K562 (cell line): ENCODE measurements around the gene HIRIP3. TPM values are rescaled to one million over a fixed set of nuclear protein-coding genes. Genes with fewer than 3 reads are reported as not detected.

Source experiments
- ATAC-seq: fragments of 200-7000 bp; cut with Tn5 transposase; 3 replicates; pipeline ENCODE4 v1.9.1; 2020; ENCODE audit warnings: moderate library complexity
- BruUV-seq: library from RNA; stranded (reverse); fragments of 400-500 nt; replicated peaks from 2 replicates; lab custom pipeline; 2021; lab: Mats Ljungman, UMichigan
- CTCF ChIA-PET: fragments of 300-600 bp; formaldehyde crosslinking; extraction: SDS; loops from one replicate; lab custom pipeline; 2021; ENCODE audit warnings: low intra/inter-chr PET ratio; lab: Yijun Ruan, JAX
- POLR2A ChIA-PET: fragments of 300-600, 350-650 bp; sonication (Branson Sonifier 250); formaldehyde crosslinking; extraction: SDS; loops from one replicate; lab custom pipeline; 2021; ENCODE audit warnings: antibody characterized with exemption, inconsistent platforms; lab: Yijun Ruan, JAX
- DNase-seq, 4 experiments: peaks; one replicate each; pipeline versions ENCODE4 v3.0.0 to v3.0.0-alpha.2; 2011 to 2018; ENCODE audit warnings: low spot score in 3 of 4, mixed read lengths in 3 of 4; ENCODE audit errors: extremely low read depth in 1 of 4
- FAIRE-seq: peaks from 2 replicates; lab custom pipeline; 2011; peaks lifted over from hg19 to GRCh38; lab: Jason Lieb, UNC
- H2AFZ ChIP-seq: 2 replicates; pipeline ENCODE4 v1.6.0; 2011; ENCODE audit warnings: low read depth, low read length, control low read depth, inconsistent platforms
- H3K27ac ChIP-seq: fragments of 200-600 bp; 3 replicates; pipeline ENCODE4 v1.8.0; 2011; ENCODE audit warnings: low read depth, mild to moderate bottlenecking, control low read depth, inconsistent platforms, low read length, moderate library complexity, mixed read lengths; ENCODE audit errors: extremely low read depth
- H3K27me3 ChIP-seq, 2 experiments: fragments of 300-600 bp in 1 of 2; 2 replicates in 1 of 2; 3 replicates in 1 of 2; pipeline versions ENCODE4 v1.6.0 to v1.8.0; 2011; ENCODE audit warnings: inconsistent platforms in 2 of 2, low read length in 2 of 2, mild to moderate bottlenecking in 1 of 2, mixed read lengths in 1 of 2, moderate library complexity in 1 of 2; ENCODE audit not compliant: control insufficient read depth in 2 of 2, insufficient read depth in 2 of 2
- H3K36me3 ChIP-seq: fragments of 300-600 bp; 3 replicates; pipeline ENCODE4 v1.8.0; 2011; ENCODE audit warnings: mild to moderate bottlenecking, low read length, inconsistent platforms; ENCODE audit not compliant: control insufficient read depth, insufficient read depth
- H3K4me1 ChIP-seq, 2 experiments: fragments of 200-600 bp in 1 of 2; replicated peaks in 1 of 2; 2 replicates in 1 of 2; 3 replicates in 1 of 2; pipeline versions ENCODE4 v1.5.1 to v1.8.0; 2011; ENCODE audit warnings: inconsistent platforms in 2 of 2, low read length in 2 of 2, mild to moderate bottlenecking in 1 of 2, mixed read lengths in 1 of 2, moderate library complexity in 1 of 2; ENCODE audit not compliant: control insufficient read depth in 2 of 2, insufficient read depth in 2 of 2
- H3K4me2 ChIP-seq: 2 replicates; pipeline ENCODE4 v1.6.1; 2011; ENCODE audit warnings: low read length, control low read depth, inconsistent platforms, mixed read lengths; ENCODE audit not compliant: insufficient read depth
- H3K4me3 ChIP-seq: fragments of 200-600 bp; sonication (generic), shearing (Covaris generic); 2 replicates; pipeline ENCODE4 v1.5.1; 2016; ENCODE audit warnings: control low read depth, inconsistent platforms
- H3K79me2 ChIP-seq: fragments of 200-600 bp; 3 replicates; pipeline ENCODE4 v1.8.0; 2011; ENCODE audit warnings: low read length, inconsistent platforms; ENCODE audit not compliant: control insufficient read depth, insufficient read depth
- H3K9ac ChIP-seq, 2 experiments: 2 replicates each; pipeline versions ENCODE4 v1.6.0 to v1.6.1; 2011; ENCODE audit warnings: low read depth in 2 of 2, low read length in 2 of 2, control low read depth in 1 of 2, inconsistent platforms in 1 of 2, mild to moderate bottlenecking in 1 of 2, mixed read lengths in 1 of 2; ENCODE audit not compliant: insufficient read depth in 1 of 2
- H3K9me1 ChIP-seq: one replicate; pipeline ENCODE4 v1.6.0; 2011; ENCODE audit warnings: inconsistent platforms, mild to moderate bottlenecking, low read length, moderate library complexity; ENCODE audit not compliant: control insufficient read depth, insufficient read depth
- H3K9me3 ChIP-seq: replicated peaks from 2 replicates; pipeline ENCODE4 v1.5.1; 2011; ENCODE audit warnings: low read depth, low read length, inconsistent platforms; ENCODE audit not compliant: control insufficient read depth, insufficient read depth
- H4K20me1 ChIP-seq: replicated peaks from 2 replicates; pipeline ENCODE4 v1.6.1; 2011; ENCODE audit warnings: low read length, inconsistent platforms, mixed read lengths; ENCODE audit not compliant: control insufficient read depth, insufficient read depth
- AFF4 ChIP-seq: sonication (generic); formaldehyde crosslinking; IDR thresholded peaks from 2 replicates; pipeline ENCODE4 v1.8.0; 2023; ENCODE audit warnings: mild to moderate bottlenecking, missing genetic modification reagents
- ASH1L ChIP-seq: fragments of 450-650 bp; IDR thresholded peaks from 2 replicates; pipeline ENCODE4 v1.6.1; 2018; ENCODE audit warnings: borderline replicate concordance, mild to moderate bottlenecking, low read depth; ENCODE audit not compliant: partially characterized antibody
- CBX5 ChIP-seq: IDR thresholded peaks from 2 replicates; pipeline ENCODE4 v1.6.1; 2014; ENCODE audit warnings: low read depth, borderline replicate concordance
- CHD2 ChIP-seq: IDR thresholded peaks from 2 replicates; pipeline ENCODE4 v1.6.1; 2011; ENCODE audit warnings: low read depth, low read length
- HDAC1 ChIP-seq, 2 experiments: fragments of 450-650 bp; IDR thresholded peaks; 2 replicates each; pipeline ENCODE4 v1.6.1; 2016 to 2017; ENCODE audit warnings: inconsistent platforms in 1 of 2, mild to moderate bottlenecking in 1 of 2, moderate library complexity in 1 of 2
- MIER1 ChIP-seq: fragments of 450-650 bp; IDR thresholded peaks from 2 replicates; pipeline ENCODE4 v1.6.1; 2016; ENCODE audit warnings: antibody characterized with exemption, mild to moderate bottlenecking, low read depth
- SAP30 ChIP-seq: fragments of 200-600 bp; sonication (generic); IDR thresholded peaks from 2 replicates; pipeline ENCODE4 v1.6.1; 2012; ENCODE audit warnings: borderline replicate concordance, low read depth, mild to moderate bottlenecking, moderate library complexity, low read length, control low read depth, inconsistent platforms; ENCODE audit not compliant: insufficient read depth, poor library complexity, severe bottlenecking
- ZNF134 ChIP-seq: fragments of 250-450 bp; sonication (Bioruptor Pico); conservative IDR thresholded peaks from 2 replicates; pipeline ENCODE4 v1.4.0; 2020
- ZNF311 ChIP-seq: fragments of 250-450 bp; sonication (Bioruptor Pico); IDR thresholded peaks from 2 replicates; pipeline ENCODE4 v1.4.0; 2020; ENCODE audit warnings: mild to moderate bottlenecking, moderate library complexity
- ZNF398 ChIP-seq: fragments of 250-450 bp; sonication (Bioruptor Pico); IDR thresholded peaks from 2 replicates; pipeline ENCODE4 v1.8.0; 2021; ENCODE audit warnings: moderate library complexity, mild to moderate bottlenecking, inconsistent platforms
- WGBS: fragments of 100-300 bp; shearing (Covaris generic); methylation state at CpG from one replicate; pipeline ENCODE4 v1.1.6; 2016; ENCODE audit warnings: low coverage, mixed read lengths; ENCODE audit not compliant: insufficient coverage; ENCODE audit errors: missing lambda C conversion rate; 5-methylcytosine and 5-hydroxymethylcytosine counted together
- in situ Hi-C: fragments of 300-500 bp; cut with MboI; formaldehyde crosslinking; loops from 4 replicates; pipeline ENCODE4 v1.15.0; 2018; ENCODE audit warnings: inconsistent platforms, mixed read lengths
- intact Hi-C: fragments of 100-400 bp; cut with micrococcal nuclease; formaldehyde crosslinking; loops from 2 replicates; pipeline ENCODE4 v1.14.2; 2022
- polyA plus RNA-seq, 8 experiments: library from polyadenylated mRNA; depleted of rRNA in 4 of 8; stranded (reverse) in 5 of 8; unstranded in 3 of 8; fragments of >200 nt; fragmentation: Nextera tagmentation in 2 of 8; fragmentation: Illumina TruSeq in 1 of 8; extraction: Ambion mirVana in 2 of 8; extraction: Trizol in 1 of 8; gene quantifications; 2 replicates each; pipeline versions ENCODE4 v1.2.1 to v1.2.3, GENCODE V29; 2011 to 2014; ENCODE audit warnings: inconsistent platforms in 1 of 8, missing spikeins in 1 of 8
- total RNA-seq, 7 experiments: library from RNA; depleted of rRNA in 6 of 7; stranded (reverse); fragments of >200 nt in 6 of 7; fragmentation: Illumina TruSeq in 2 of 7; extraction: Trizol in 2 of 7; gene quantifications; 2 replicates each; pipeline versions ENCODE4 v1.2.1 to v1.2.3, GENCODE V29; 2011 to 2021; ENCODE audit warnings: low replicate concordance in 1 of 7

Gene HIRIP3
- total and polyA plus RNA-seq, 9 of the 15 experiments (the other 6 are each of a cell fraction or from before 2014, with no cell fraction given) = 3.3 to 38.2 (median 18.2) TPM

GRCh38 chr16:29950806-29951461, 44.5 kb downstream of the HIRIP3 start:
- peaks cover 0 to 3% of the 10 kb centered on the region in 2 experiments; a peak in 1 of 5 replicates for H3K4me1 ChIP-seq
- 34% methylated on average over 4 of the region's 4 CpGs for WGBS
- H3K9me3 ChIP-seq = peaks cover 9% of the 10 kb centered on the region
- no peak for FAIRE-seq
- no peaks in the 10 kb centered on the region for H3K9me1 ChIP-seq
- H3K36me3 ChIP-seq = no peaks in the 10 kb centered on the region
- H3K9ac ChIP-seq = no peak overlapping the region
- no peak for ATAC-seq
- no peak overlapping the region for H2AFZ ChIP-seq
- no peaks in the 10 kb centered on the region for H3K27me3 ChIP-seq
- ChIA-PET POLR2A (no interaction called here), CTCF (no interaction called here)
- no peak overlapping the region for H3K4me2 ChIP-seq
- H4K20me1 ChIP-seq = no peaks in the 10 kb centered on the region
- no peak for DNase-seq
- intact Hi-C loops = no loop called here
- no peak overlapping the region for H3K4me3 ChIP-seq
- in situ Hi-C loops = no loop called here
- H3K27ac ChIP-seq = no peak overlapping the region
- BruUV-seq = no TSS peak
- H3K79me2 ChIP-seq = no peaks in the 10 kb centered on the region
- no peak for TF ChIP-seq ZNF311 (CRISPR knock-in tag)
- TF ChIP-seq HDAC1 (IDR thresholded peaks at IDR 0.05) = no peak
- TF ChIP-seq ZNF398 = no peak
- no peak for TF ChIP-seq ZNF134 (CRISPR knock-in tag)
- no peak for TF ChIP-seq ASH1L
- TF ChIP-seq SAP30 = no peak
- no peak for TF ChIP-seq AFF4 (CRISPR knock-in tag)
- TF ChIP-seq CHD2 = no peak
- TF ChIP-seq MIER1 = no peak
- no peak for TF ChIP-seq CBX5
